NCI-H1930 (cell line): ENCODE results near the gene CTAGE6.
"Not testable (repeated sequence)": the region's sequence is repeated elsewhere in the genome, so short reads cannot be mapped to it uniquely, and the experiment has no call there.

Experiments
- DNase-seq, 2 experiments: peaks; one replicate each; lab custom pipeline; 2025; lab: John Stamatoyannopoulos, UW

CTAGE6 gene

GRCh38 chr7:143757596-143757995, at the start of gene CTAGE6:
TSS of gene CTAGE6 (minus strand) at chr7:143757696. CDS start at chr7:143757658, 38 bp downstream.
- not testable (repeated sequence) for DNase-seq

GRCh38 chr7:143806664-143807071, 49.2 kb upstream of the CTAGE6 start:
- not testable (repeated sequence) for DNase-seq

GRCh38 chr7:143797896-143798290, 40.4 kb upstream of the CTAGE6 start:
- DNase-seq = not testable (repeated sequence)

- DNase-seq = not testable (repeated sequence)
These were observed 39.8 kb upstream of the CTAGE6 start for GRCh38 chr7:143797119-143797895.

- not testable (repeated sequence) for DNase-seq
These were observed 38.2 kb upstream of the CTAGE6 start for GRCh38 chr7:143795653-143796052.

GRCh38 chr7:143792633-143793032, 35.1 kb upstream of the CTAGE6 start:
- not testable (repeated sequence) for DNase-seq

- not testable (repeated sequence) for DNase-seq
These were observed 28.1 kb upstream of the CTAGE6 start for GRCh38 chr7:143785415-143786182.

GRCh38 chr7:143779591-143779990, 22.1 kb upstream of the CTAGE6 start:
- DNase-seq = not testable (repeated sequence)

GRCh38 chr7:143772738-143773468, 15.4 kb upstream of the CTAGE6 start:
- DNase-seq = not testable (repeated sequence)

GRCh38 chr7:143767531-143767930, 10.0 kb upstream of the CTAGE6 start:
- DNase-seq = not testable (repeated sequence)

GRCh38 chr7:143765678-143766077, 8.2 kb upstream of the CTAGE6 start:
- not testable (repeated sequence) for DNase-seq

- DNase-seq = not testable (repeated sequence)
These were observed 5.6 kb upstream of the CTAGE6 start for GRCh38 chr7:143763065-143763464.

- not testable (repeated sequence) for DNase-seq
These were observed 12.2 kb downstream of the CTAGE6 start for GRCh38 chr7:143745340-143745739.

- DNase-seq = peak; percentile 38 to 46
These were observed 20.3 kb downstream of the CTAGE6 start for GRCh38 chr7:143737037-143737819.

- no peak for DNase-seq
These were observed 21.5 kb downstream of the CTAGE6 start for GRCh38 chr7:143735962-143736361.

- no peak for DNase-seq
These were observed 23.6 kb downstream of the CTAGE6 start for GRCh38 chr7:143733876-143734275.

- DNase-seq = no peak
These were observed 29.1 kb downstream of the CTAGE6 start for GRCh38 chr7:143728333-143728862.

- not testable (repeated sequence) for DNase-seq
These were observed 29.9 kb downstream of the CTAGE6 start for GRCh38 chr7:143727561-143727960.

- DNase-seq = not testable (repeated sequence)
These were observed 31.4 kb downstream of the CTAGE6 start for GRCh38 chr7:143726143-143726542.

GRCh38 chr7:143720335-143720734, 37.2 kb downstream of the CTAGE6 start:
- not testable (repeated sequence) for DNase-seq
